Neural crest cell (in vitro differentiated cells): ENCODE measurements around the gene GNG2. TPM values are rescaled to one million over a fixed set of nuclear protein-coding genes. Genes with fewer than 3 reads are reported as not detected.

Experiments
- DNase-seq: peaks from one replicate; pipeline ENCODE4 v3.0.0; 2021; ENCODE audit warnings: low read depth, mixed read lengths, low spot score
- H3K27ac Mint-ChIP-seq: one replicate; pipeline ENCODE4 v1.8.0; 2021; ENCODE audit warnings: mild to moderate bottlenecking, mixed read lengths; ENCODE audit not compliant: unreplicated experiment
- H3K27me3 Mint-ChIP-seq: 2 replicates; pipeline ENCODE4 v1.8.0; 2021; ENCODE audit warnings: low read depth, mild to moderate bottlenecking, mixed read lengths
- H3K36me3 Mint-ChIP-seq: 2 replicates; pipeline ENCODE4 v1.8.0; 2021; ENCODE audit warnings: low read depth, mild to moderate bottlenecking, mixed read lengths
- H3K4me1 Mint-ChIP-seq: 2 replicates; pipeline ENCODE4 v1.8.0; 2021; ENCODE audit warnings: mixed read lengths
- H3K4me3 Mint-ChIP-seq: one replicate; pipeline ENCODE4 v1.8.0; 2021; ENCODE audit warnings: mild to moderate bottlenecking, mixed read lengths
- H3K9me3 Mint-ChIP-seq: 2 replicates; pipeline ENCODE4 v1.8.0; 2021; ENCODE audit warnings: mixed read lengths
- total RNA-seq: library from RNA; stranded (reverse); gene quantifications from 2 replicates; pipeline ENCODE4 v1.2.1, GENCODE V29; 2021
- TF ChIP-seq, protein P1 (sequence below): fragments of 200-600 bp; sonication (generic); conservative IDR thresholded peaks from 2 replicates; pipeline ENCODE4 v1.5.0; 2021; ENCODE audit warnings: antibody characterized with exemption, mild to moderate bottlenecking

Gene GNG2
- total RNA-seq, 1 donor from 2014 or later = 174 TPM

DNA sequence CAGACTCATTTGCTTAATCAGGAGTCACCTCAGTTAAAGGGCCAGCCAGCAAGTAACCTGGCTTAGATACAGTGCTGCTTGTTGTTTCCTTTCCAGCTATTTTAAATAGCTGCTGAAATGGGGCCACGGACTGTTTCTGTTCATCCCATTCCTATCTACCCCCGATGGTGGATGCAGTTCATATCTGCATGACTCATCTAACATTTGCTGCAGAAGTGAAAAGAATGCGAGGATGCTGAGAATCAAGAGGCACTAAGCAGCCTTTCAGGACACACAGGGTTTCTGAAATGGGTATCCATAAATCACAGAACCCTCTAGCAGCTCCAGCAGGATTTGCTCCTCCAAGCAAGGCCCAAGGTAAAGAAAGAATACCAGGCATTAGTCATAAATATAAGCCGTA, 68.8 kb downstream of the GNG2 start:
- Mint-ChIP-seq H3K27me3 (no peaks in the 10 kb centered on the region), H3K4me3 (no peak overlapping the region), H3K27ac (peak overlapping the region; percentile 2), H3K4me1 (peaks cover 76% of the 10 kb centered on the region), H3K9me3 (peaks cover 8% of the 10 kb centered on the region), H3K36me3 (peaks cover 22% of the 10 kb centered on the region)
- no peak for DNase-seq
- TF ChIP-seq, protein P1, sequence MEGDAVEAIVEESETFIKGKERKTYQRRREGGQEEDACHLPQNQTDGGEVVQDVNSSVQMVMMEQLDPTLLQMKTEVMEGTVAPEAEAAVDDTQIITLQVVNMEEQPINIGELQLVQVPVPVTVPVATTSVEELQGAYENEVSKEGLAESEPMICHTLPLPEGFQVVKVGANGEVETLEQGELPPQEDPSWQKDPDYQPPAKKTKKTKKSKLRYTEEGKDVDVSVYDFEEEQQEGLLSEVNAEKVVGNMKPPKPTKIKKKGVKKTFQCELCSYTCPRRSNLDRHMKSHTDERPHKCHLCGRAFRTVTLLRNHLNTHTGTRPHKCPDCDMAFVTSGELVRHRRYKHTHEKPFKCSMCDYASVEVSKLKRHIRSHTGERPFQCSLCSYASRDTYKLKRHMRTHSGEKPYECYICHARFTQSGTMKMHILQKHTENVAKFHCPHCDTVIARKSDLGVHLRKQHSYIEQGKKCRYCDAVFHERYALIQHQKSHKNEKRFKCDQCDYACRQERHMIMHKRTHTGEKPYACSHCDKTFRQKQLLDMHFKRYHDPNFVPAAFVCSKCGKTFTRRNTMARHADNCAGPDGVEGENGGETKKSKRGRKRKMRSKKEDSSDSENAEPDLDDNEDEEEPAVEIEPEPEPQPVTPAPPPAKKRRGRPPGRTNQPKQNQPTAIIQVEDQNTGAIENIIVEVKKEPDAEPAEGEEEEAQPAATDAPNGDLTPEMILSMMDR = no peak

DNA sequence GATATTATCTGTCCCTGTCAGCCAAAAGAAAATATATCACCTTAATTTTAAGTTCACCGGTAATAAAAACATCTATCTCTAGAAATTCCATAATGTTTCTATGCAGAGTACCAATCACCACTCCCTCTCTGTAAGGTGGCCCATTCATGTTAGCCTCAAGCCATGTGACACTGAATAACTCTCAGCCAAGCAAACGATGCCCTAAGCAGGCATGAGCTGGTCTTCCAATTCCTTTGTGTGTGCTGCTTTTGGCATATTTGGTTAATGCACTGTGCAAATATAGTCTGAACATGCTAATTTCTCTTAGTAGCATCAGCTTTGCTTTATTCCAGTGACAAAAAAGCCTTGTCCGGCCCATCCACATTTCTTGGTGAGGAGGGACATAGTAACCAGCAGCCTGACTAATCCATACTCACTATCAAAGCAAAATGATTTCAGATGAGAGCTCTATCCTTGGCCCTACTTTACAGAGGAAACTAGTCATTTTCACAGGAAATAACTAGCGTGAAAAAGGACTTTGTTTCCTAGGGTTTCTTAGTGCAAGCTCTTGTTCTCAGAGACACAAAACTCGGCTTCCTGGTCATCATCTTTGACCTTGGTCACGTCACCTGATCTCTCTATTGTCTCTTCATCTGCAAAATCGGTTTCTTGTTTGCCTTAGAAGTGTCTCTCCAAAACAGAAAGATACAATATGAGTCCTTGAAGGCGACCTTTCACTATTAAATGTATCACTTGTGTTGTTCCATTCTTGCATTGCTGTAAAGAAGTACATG, 69.7 kb downstream of the GNG2 start:
- H3K4me1 Mint-ChIP-seq = peaks cover 74% of the 10 kb centered on the region
- no peaks in the 10 kb centered on the region for H3K27me3 Mint-ChIP-seq
- TF ChIP-seq, protein P1 = no peak
- DNase-seq = no peak
- H3K9me3 Mint-ChIP-seq = peaks cover 8% of the 10 kb centered on the region
- peak overlapping the region; percentile 50 for H3K4me3 Mint-ChIP-seq
- peaks cover 22% of the 10 kb centered on the region for H3K36me3 Mint-ChIP-seq
- peak overlapping the region; percentile 94 for H3K27ac Mint-ChIP-seq

DNA sequence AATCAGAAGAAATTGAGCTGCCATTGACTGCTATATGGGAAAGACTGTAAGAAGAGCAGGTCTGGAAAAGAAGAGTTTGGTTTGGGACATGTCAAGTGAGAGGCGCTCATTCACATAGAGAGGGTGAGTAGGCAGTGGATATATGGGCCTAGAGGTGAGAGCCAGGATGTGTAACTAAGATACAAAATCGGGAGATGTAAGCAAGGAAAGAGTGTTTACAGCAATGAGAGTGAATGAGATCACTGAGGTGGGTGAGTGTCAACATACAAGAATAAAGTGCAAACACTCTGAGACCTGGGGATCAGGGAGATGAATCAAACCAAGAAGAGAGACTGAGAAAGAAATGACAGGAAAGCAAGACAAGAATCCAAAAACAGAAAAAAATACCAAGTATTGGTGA, 70.9 kb downstream of the GNG2 start:
- Mint-ChIP-seq H3K36me3 (peaks cover 20% of the 10 kb centered on the region), H3K4me3 (no peak overlapping the region), H3K4me1 (peaks cover 76% of the 10 kb centered on the region), H3K27me3 (no peaks in the 10 kb centered on the region), H3K27ac (peak overlapping the region; percentile 94), H3K9me3 (peaks cover 8% of the 10 kb centered on the region)
- DNase-seq = no peak
- TF ChIP-seq, protein P1 = no peak

DNA sequence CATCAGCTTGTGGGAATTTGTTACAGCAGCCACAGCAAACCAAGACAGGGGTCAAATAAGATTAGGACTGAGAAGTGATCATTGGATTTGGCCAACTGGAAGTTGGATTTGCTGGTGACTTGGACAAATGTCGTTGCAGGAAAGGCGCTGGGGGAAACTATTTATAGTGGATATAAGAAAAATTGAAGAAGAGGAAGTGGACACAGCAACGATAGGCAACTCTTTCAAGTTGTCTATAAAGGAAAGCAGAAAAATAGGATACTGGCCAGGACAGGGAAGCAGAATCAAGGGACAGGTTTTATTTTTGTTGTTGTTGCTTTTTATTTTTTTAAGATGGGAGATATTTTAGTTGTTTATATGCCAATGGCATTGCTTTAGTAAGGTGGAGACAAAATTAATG, 72.8 kb downstream of the GNG2 start:
- no peaks in the 10 kb centered on the region for H3K27me3 Mint-ChIP-seq
- no peak for DNase-seq
- peaks cover 8% of the 10 kb centered on the region for H3K9me3 Mint-ChIP-seq
- H3K36me3 Mint-ChIP-seq = peaks cover 16% of the 10 kb centered on the region
- no peak overlapping the region for H3K27ac Mint-ChIP-seq
- peaks cover 69% of the 10 kb centered on the region for H3K4me1 Mint-ChIP-seq
- no peak overlapping the region for H3K4me3 Mint-ChIP-seq
- TF ChIP-seq, protein P1 = no peak

- Mint-ChIP-seq H3K4me3 (no peak overlapping the region), H3K27ac (peak overlapping the region; percentile 78), H3K27me3 (no peaks in the 10 kb centered on the region), H3K4me1 (peaks cover 58% of the 10 kb centered on the region), H3K9me3 (no peaks in the 10 kb centered on the region), H3K36me3 (peaks cover 4% of the 10 kb centered on the region)
- DNase-seq = no peak
- TF ChIP-seq, protein P1 = no peak
Measured at GRCh38 chr14:51938137-51938536, 77.7 kb downstream of the GNG2 start.
